WTC11 (cell line): ENCODE results near the gene ACER1. TPM values are rescaled to one million over a fixed set of nuclear protein-coding genes. Genes with fewer than 3 reads are reported as not detected.
A peak's percentile ranks its signal among the peaks of the same experiment; 100 is the strongest.

Experiments used
- ATAC-seq: fragments of 200-7000 bp; cut with Tn5 transposase; 2 replicates; pipeline ENCODE4 v1.10.0; 2021; ENCODE audit warnings: mild to moderate bottlenecking, moderate library complexity
- CTCF ChIA-PET: fragments of 300-600 bp; sonication (Branson Sonifier 250); formaldehyde crosslinking; loops from one replicate; lab custom pipeline; 2021; ENCODE audit warnings: antibody characterized with exemption; lab: Charles Lee
- POLR2A ChIA-PET: fragments of 350-600 bp; sonication (Branson Sonifier 250); formaldehyde crosslinking; loops from one replicate; lab custom pipeline; 2021; ENCODE audit warnings: antibody characterized with exemption; lab: Charles Lee
- DNase-seq: peaks from one replicate; pipeline ENCODE4 v3.0.0; 2021; ENCODE audit warnings: low spot score
- H3K27ac Mint-ChIP-seq: 2 replicates; pipeline ENCODE4 v1.8.0; 2021; ENCODE audit warnings: mixed read lengths
- H3K27me3 Mint-ChIP-seq: 2 replicates; pipeline ENCODE4 v1.8.0; 2021; ENCODE audit warnings: low read depth, mild to moderate bottlenecking, moderate library complexity, mixed read lengths
- H3K36me3 Mint-ChIP-seq: 2 replicates; pipeline ENCODE4 v1.8.0; 2021; ENCODE audit warnings: mixed read lengths
- H3K4me1 Mint-ChIP-seq: 2 replicates; pipeline ENCODE4 v1.8.0; 2022; ENCODE audit warnings: mixed read lengths
- H3K4me3 Mint-ChIP-seq: 2 replicates; pipeline ENCODE4 v1.8.0; 2021; ENCODE audit warnings: mild to moderate bottlenecking, moderate library complexity, mixed read lengths
- H3K9me3 Mint-ChIP-seq: 2 replicates; pipeline ENCODE4 v1.8.0; 2021; ENCODE audit warnings: mixed read lengths
- CDX4 ChIP-seq: fragments of 250-450 bp; sonication (Bioruptor Pico); IDR thresholded peaks from 2 replicates; pipeline ENCODE4 v1.9.0; 2021; ENCODE audit warnings: moderate library complexity, mild to moderate bottlenecking, inconsistent platforms, borderline replicate concordance
- CREB1 ChIP-seq: sonication (generic); formaldehyde crosslinking; IDR thresholded peaks from 2 replicates; pipeline ENCODE4 v1.8.0; 2023; ENCODE audit warnings: mild to moderate bottlenecking, missing genetic modification reagents
- E2F1 ChIP-seq: sonication (generic); formaldehyde crosslinking; IDR thresholded peaks from 2 replicates; pipeline ENCODE4 v1.8.0; 2022; ENCODE audit warnings: mild to moderate bottlenecking, missing genetic modification reagents
- E2F5 ChIP-seq: sonication (generic); formaldehyde crosslinking; IDR thresholded peaks from 2 replicates; pipeline ENCODE4 v1.8.1; 2022; ENCODE audit warnings: mild to moderate bottlenecking, moderate library complexity, missing genetic modification reagents
- ELF4 ChIP-seq: sonication (generic); formaldehyde crosslinking; IDR thresholded peaks from 2 replicates; pipeline ENCODE4 v1.8.1; 2022; ENCODE audit warnings: low read depth, mild to moderate bottlenecking, moderate library complexity, missing genetic modification reagents
- FOXP1 ChIP-seq: sonication (generic); formaldehyde crosslinking; IDR thresholded peaks from 2 replicates; pipeline ENCODE4 v1.8.0; 2022; ENCODE audit warnings: missing genetic modification reagents, mild to moderate bottlenecking, moderate library complexity, borderline replicate concordance
- GABPB1 ChIP-seq: sonication (generic); formaldehyde crosslinking; IDR thresholded peaks from 2 replicates; pipeline ENCODE4 v1.8.1; 2023; ENCODE audit warnings: mild to moderate bottlenecking, missing genetic modification reagents
- GRHL2 ChIP-seq: fragments of 250-450 bp; sonication (Bioruptor Pico); IDR thresholded peaks from 2 replicates; pipeline ENCODE4 v1.8.0; 2022; ENCODE audit warnings: mild to moderate bottlenecking, moderate library complexity; ENCODE audit not compliant: insufficient replicate concordance, severe bottlenecking
- HMGA2 ChIP-seq: fragments of 250-450 bp; sonication (Bioruptor Pico); IDR thresholded peaks from 2 replicates; pipeline ENCODE4 v1.4.0; 2021; ENCODE audit warnings: mild to moderate bottlenecking, moderate library complexity
- MXD4 ChIP-seq: fragments of 250-450 bp; sonication (Bioruptor Pico); IDR thresholded peaks from 2 replicates; pipeline ENCODE4 v1.8.0; 2021; ENCODE audit warnings: mild to moderate bottlenecking, moderate library complexity, borderline replicate concordance
- NFE2L1 ChIP-seq: sonication (generic); formaldehyde crosslinking; IDR thresholded peaks from 2 replicates; pipeline ENCODE4 v1.8.1; 2023; ENCODE audit warnings: missing genetic modification reagents
- PREB ChIP-seq: sonication (generic); formaldehyde crosslinking; IDR thresholded peaks from 2 replicates; pipeline ENCODE4 v1.8.1; 2022; ENCODE audit warnings: mild to moderate bottlenecking, missing genetic modification reagents, moderate library complexity, borderline replicate concordance
- SMAD3 ChIP-seq: sonication (generic); formaldehyde crosslinking; IDR thresholded peaks from 2 replicates; pipeline ENCODE4 v1.8.0; 2022; ENCODE audit warnings: missing genetic modification reagents, mild to moderate bottlenecking, borderline replicate concordance
- SMAD4 ChIP-seq: sonication (generic); formaldehyde crosslinking; IDR thresholded peaks from 2 replicates; pipeline ENCODE4 v1.8.0; 2022; ENCODE audit warnings: mild to moderate bottlenecking, missing genetic modification reagents
- TP53 ChIP-seq: sonication (generic); formaldehyde crosslinking; IDR thresholded peaks from 2 replicates; pipeline ENCODE4 v1.8.1; 2023; ENCODE audit warnings: mild to moderate bottlenecking, missing genetic modification reagents
- ZNF317 ChIP-seq: sonication (generic); formaldehyde crosslinking; IDR thresholded peaks from 2 replicates; pipeline ENCODE4 v1.8.1; 2023; ENCODE audit warnings: low read depth, mild to moderate bottlenecking, moderate library complexity, missing genetic modification reagents, borderline replicate concordance
- ZNF425 ChIP-seq: fragments of 250-450 bp; sonication (Bioruptor Pico); conservative IDR thresholded peaks from 2 replicates; pipeline ENCODE4 v1.9.0; 2021; ENCODE audit warnings: mild to moderate bottlenecking
- ZNF512 ChIP-seq: sonication (generic); formaldehyde crosslinking; IDR thresholded peaks from 2 replicates; pipeline ENCODE4 v1.8.1; 2022; ENCODE audit warnings: missing genetic modification reagents, borderline replicate concordance
- ZSCAN18 ChIP-seq: fragments of 250-450 bp; sonication (Bioruptor Pico); IDR thresholded peaks from 2 replicates; pipeline ENCODE4 v2.1.2; 2022; ENCODE audit warnings: mild to moderate bottlenecking, moderate library complexity
- total RNA-seq: library from RNA; stranded (reverse); gene quantifications from 3 replicates; pipeline ENCODE4 v1.2.3, GENCODE V29; 2021

The ACER1 gene
- total RNA-seq, 1 experiment from 2014 or later = not detected

- no peak for DNase-seq
- ATAC-seq = no peak
- H3K4me3 Mint-ChIP-seq = no peak overlapping the region
- peaks cover 40% of the 10 kb centered on the region for H3K4me1 Mint-ChIP-seq
- ChIA-PET POLR2A (no interaction called here), CTCF (interaction anchor here (3.3 to 3.8 kb wide), 2 partner anchors 9 to 51 kb away, joined by 36 to 39 read pairs; no protein-coding TSS in a partner anchor)
- H3K27me3 Mint-ChIP-seq = no peaks in the 10 kb centered on the region
- peaks cover 41% of the 10 kb centered on the region for H3K36me3 Mint-ChIP-seq
- TF ChIP-seq ZNF425 (CRISPR knock-in tag) = no peak
- TF ChIP-seq ZNF317 (CRISPR knock-in tag) = no peak
- TF ChIP-seq PREB (CRISPR knock-in tag) = no peak
- no peaks in the 10 kb centered on the region for H3K9me3 Mint-ChIP-seq
- 0 out of 2 replicates have a peak overlapping the region, but pooled peaks have one; percentile 15 for H3K27ac Mint-ChIP-seq
Observed at GRCh38 chr19:6269101-6269886, 64.1 kb downstream of the ACER1 start.

- Mint-ChIP-seq H3K36me3 (peaks cover 43% of the 10 kb centered on the region), H3K9me3 (no peaks in the 10 kb centered on the region), H3K4me3 (no peak overlapping the region), H3K27ac (peak overlapping the region; percentile 57; the same call in 1 of the 2 replicates), H3K4me1 (peaks cover 39% of the 10 kb centered on the region), H3K27me3 (no peaks in the 10 kb centered on the region)
- ChIA-PET POLR2A (no interaction called here), CTCF (no interaction called here)
- TF ChIP-seq SMAD4 = no peak
- no peak for TF ChIP-seq TP53 (CRISPR knock-in tag)
- TF ChIP-seq E2F5 (CRISPR knock-in tag) = no peak
- TF ChIP-seq ZSCAN18 (CRISPR knock-in tag) = no peak
- no peak for TF ChIP-seq CREB1 (CRISPR knock-in tag)
- TF ChIP-seq ELF4 (CRISPR knock-in tag) = no peak
- TF ChIP-seq GRHL2 (CRISPR knock-in tag) = no peak
- no peak for TF ChIP-seq PREB (CRISPR knock-in tag)
- TF ChIP-seq NFE2L1 = no peak
- no peak for TF ChIP-seq FOXP1
- TF ChIP-seq MXD4 (CRISPR knock-in tag) = no peak
- no peak for TF ChIP-seq GABPB1 (CRISPR knock-in tag)
- no peak for TF ChIP-seq SMAD3
- TF ChIP-seq HMGA2 (CRISPR knock-in tag) = no peak
- TF ChIP-seq CDX4 (CRISPR knock-in tag) = no peak
- TF ChIP-seq E2F1 (CRISPR knock-in tag) = no peak
- no peak for TF ChIP-seq ZNF512 (CRISPR knock-in tag)
- ATAC-seq (no peak), DNase-seq (no peak)
Observed at GRCh38 chr19:6268382-6268771, 65.0 kb downstream of the ACER1 start.
